ENCODE measurements around the gene MYO1F.
"Not testable (repeated sequence)": the region's sequence is repeated elsewhere in the genome, so short reads cannot be mapped to it uniquely, and the experiment has no call there.

MYO1F gene

DNA sequence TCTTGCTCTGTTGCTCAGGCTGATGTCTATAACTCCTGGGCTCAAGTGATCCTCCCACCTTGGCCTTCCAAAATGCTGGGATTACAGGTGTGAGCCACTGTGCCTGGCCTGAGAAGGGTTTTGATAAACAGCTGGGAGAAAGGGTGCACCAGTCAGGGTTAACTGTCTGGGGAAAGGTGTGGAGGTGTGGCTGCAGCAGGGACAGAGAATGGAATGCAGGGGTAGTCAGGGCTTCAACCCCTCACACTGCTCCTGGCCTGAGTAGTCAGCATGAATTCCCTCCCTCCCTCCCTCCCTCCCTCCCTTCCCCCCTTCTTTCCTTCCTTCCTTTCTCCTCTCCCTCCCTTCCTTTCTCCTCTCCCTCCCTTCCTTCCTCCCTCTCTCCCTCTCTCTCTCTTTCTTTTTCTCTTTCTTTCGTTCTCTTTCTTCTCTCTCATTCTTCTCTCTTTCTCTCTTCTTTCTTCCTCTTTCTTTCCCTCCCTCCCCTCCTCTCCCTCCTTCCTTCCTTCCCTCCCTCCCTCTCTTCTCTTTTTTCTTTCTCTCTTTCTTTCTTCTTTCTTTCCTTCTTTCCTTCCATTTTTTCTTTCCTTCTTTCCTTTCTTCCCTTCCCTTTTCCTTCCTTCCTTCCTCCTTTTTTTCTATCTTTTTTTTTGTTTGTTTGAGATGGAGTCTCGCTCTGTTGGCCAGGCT lies 16.0 kb downstream of the MYO1F start:
- no peak for DNase-seq

DNA sequence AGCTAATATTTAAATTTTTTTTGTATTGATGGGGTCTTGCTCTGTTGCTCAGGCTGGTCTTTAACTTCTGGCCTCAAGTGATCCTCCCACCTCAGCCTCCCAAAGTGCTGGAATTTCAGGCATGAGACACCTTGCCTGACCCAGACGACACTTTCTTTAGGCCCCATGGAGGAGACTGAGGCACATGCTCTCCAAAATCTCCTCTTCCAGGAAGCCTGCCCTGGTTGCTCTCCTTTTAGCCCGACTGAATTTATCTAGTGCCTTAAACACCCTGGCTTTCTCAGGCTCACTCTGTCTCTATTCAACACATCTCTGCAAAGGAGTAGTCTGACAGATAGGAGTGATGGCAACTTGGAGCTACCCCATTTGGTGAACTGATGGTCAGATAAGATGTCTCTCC lies 18.9 kb downstream of the MYO1F start:
- DNase-seq: no peak

DNA sequence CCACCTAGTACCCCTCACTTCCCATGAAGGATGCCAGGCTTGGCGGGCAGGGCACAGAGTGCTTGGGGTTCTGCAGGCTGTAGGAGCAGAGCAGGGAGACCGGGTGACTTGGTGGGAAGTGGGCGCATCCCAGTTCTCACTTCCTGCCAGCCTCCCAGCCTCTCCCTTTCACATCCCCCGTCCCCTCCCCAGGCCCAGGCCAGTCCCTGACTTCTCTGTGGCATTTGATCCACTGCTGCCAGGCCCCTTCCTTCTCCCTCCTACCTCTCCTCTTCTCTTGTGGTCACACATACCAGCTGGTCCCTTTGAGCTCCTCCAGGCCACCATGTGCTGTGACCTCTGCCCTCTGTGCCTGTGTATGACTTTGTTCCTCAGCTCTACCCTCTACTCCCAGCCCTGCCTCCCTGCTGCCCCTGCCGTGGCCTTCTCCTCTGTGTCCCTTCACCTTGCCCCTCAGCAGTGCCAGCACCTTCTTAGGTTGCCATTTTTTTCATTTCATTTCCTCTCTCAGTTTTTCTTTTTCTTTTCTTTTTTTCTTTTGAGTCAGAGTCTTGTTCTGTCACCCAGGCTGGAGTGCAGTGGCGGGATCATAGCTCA lies 19.5 kb downstream of the MYO1F start:
- no peak for DNase-seq

DNA sequence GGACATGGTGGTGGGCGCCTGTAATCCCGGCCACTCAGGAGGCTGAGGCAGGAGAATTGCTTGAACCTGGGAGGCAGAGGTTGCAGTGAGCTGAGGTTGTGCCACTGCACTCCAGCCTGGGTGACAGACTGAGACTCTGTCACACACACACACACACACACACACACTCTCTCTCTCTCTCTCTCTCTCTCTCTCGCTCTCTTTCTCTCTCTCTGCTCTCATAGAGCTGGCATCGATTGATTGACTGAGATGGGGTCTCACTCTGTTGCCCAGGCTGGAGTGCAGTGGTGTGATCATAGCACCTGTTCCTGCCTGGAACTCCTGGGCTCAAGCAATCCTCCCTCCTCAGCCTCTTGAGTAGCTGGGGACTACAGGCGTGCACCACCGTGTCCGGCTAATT lies 23.5 kb downstream of the MYO1F start:
- not testable (repeated sequence) for DNase-seq

DNA sequence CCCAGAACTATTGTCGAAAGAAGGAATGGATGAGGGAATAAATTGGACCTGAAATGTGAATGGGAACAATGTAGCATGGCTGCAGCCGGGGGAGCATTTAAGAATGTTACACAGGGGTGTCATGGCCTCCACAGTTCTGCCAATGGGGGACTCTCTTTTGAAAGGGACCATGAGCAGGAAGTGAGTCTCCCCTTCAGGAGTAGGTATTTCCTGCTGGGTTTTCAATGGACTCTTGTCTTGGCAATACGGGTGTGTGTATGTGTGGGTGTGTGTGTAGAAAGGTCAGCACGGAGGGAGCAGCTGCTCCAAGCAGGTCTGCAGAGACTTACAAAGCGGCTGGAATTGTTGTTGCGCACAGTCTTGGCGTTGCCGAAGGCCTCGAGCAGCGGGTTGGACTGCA lies 24.4 kb downstream of the MYO1F start:
- peak; percentile 18 for DNase-seq

DNA sequence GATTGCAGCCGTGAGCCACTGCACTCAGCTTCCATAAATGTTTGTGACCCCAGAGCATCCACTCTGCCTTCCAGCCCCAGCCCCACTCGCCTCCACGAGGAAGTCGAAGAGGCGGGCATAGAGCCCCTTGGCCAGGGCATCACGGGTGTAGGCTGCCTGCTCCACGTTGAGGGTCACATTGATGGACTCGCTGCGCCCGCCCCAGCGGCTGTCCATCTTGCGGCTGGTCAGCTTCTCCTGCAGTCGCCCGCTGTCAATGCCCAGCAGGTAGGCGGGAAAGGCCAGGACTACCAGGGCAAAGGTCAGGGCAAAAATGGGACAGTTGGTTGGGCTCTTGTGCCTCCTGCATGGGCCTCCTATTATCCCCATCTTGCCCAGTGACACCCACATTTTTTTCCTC lies 27.2 kb downstream of the MYO1F start:
- DNase-seq: no peak

DNA sequence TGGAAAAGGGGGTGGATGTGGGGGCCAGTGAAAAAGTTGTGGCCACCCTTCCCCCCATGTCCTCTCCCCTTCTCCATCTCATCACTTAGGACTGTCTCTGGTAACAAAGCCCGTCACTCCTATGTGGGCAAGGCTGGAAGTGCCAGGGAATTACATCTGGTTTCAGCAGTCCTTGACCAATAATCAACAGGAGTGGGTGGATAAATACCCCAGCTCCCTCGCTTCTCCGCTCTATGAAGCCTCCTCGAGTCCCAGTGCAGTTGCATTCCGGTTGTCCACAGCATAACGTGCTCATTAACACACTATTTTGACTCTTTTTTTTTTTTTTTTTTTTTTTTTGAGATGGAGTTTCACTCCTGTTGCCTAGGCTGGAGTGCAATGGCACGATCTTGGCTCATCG lies 31.5 kb downstream of the MYO1F start:
- no peak for DNase-seq

DNA sequence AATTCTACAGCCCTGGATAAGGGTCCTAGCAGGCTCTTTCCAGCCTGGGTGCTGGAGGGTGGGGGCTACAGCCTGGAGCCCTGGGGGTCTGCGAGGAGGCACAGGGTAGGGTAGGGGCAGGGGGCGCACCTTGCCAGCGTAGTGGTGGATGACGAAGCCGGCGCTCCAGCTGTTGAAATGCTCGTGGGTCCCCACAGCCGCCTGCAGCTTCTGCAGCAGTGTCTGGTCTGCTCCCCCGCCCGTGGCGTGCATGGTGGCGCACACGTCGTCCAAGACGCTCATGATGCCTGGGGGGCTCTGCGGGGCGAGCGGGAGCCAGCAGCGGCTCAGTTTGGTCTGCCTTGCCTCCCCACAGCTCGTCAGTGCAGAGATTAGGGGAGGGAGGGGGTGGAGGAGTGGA lies 33.1 kb downstream of the MYO1F start:
- DNase-seq: no peak

DNA sequence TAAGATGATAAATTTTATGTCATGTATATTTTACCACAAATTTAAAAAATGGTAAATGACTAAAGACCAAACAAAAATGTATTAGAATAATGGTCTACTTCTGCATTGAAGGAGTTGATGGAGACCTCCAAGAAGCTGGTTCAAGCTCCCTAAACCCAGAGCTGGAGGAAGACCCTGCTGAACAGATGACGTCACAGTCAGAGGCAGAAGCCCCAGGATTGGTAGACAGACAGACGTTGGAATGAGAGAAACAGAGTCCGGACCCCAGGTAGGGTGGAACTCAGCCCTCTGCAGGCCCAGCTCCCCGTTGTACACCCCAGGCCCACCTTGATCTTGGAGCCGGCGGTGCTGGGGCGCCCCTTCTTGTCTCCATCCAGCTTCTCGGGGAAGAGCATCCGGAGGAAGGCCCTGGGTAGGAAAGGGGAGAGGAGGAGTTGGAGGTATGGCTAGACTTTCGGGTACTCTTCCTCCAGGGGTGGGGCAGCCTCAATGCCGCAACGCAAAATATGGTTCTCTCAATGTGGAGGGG lies 37.6 kb downstream of the MYO1F start:
- DNase-seq: no peak

DNA sequence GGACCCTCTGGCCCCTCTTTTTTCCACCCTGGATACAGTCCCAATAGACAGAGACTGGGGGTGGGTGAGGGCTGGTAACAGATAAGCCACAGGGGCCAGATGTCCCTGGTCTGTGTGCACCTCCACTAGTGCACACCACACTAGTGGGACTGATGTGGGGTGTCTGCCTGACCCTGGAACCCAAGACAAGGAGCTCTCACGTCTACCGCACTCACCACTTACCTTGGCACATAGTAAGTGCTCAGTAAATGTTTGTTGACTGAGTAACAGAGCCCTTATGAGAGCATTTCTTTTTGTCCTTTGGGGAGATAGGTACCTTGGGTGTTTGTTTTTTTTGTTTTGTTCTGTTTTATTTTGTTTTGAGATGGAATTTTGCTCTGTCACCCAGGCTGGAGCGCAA lies 40.1 kb downstream of the MYO1F start:
- DNase-seq: no peak

DNA sequence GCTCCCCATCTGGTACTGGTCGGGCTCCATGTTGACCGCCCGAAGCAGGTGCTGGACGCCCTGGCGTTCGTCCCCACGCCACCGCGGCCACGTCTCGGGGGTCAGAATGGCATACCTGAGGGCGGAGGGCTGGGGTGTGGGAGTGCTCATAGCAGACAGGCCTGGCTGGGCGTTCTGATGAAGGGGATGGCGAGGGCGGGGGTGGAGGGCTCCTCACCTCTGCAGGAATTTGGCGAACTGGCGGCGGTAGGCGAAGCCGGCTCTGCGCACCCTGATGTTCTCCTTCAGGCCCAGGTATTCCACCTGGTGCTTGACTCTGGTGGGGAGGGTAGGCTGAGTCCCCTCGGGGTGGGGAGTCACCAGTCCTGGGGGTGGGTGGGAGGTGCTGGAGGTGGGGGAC lies 41.0 kb downstream of the MYO1F start:
- no peak for DNase-seq

DNA sequence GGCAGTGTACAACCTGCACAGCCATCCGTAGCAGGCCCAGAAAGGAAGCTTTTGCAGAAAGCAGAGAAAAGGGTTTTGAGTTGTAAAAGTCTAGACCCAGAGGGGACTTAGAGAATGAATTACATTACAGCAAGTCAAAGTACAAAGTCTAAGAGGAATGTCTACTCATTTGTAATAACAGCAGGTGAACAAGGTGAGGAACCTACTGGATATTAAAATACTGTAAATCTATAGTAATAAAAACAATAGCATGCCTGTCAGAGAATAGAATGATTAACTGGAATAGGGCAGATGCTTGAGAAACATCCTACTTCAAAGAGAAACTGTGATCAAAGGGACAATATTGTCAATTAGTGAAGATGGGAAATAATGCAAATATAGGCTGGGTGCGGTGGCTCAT lies 45.0 kb downstream of the MYO1F start:
- no peak for DNase-seq

DNA sequence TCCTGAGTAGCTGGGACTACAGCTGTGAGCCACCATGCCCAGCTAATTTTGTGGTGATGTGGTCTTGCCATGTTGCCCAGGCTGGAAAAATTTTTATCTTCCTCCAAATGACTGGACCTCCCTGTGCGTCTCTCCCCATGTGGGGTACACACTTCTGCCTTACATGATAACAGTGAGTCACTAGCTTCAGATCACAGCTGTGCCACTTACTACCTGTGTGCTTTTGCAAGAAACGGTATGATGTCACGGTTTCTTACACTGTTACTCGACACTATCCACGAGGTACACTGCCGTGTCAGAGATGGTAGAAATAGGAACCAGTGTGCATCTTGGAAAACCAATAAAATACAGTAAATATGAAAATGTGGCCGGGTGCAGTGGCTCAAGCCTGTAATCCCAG lies 45.8 kb downstream of the MYO1F start:
- DNase-seq: no peak

DNA sequence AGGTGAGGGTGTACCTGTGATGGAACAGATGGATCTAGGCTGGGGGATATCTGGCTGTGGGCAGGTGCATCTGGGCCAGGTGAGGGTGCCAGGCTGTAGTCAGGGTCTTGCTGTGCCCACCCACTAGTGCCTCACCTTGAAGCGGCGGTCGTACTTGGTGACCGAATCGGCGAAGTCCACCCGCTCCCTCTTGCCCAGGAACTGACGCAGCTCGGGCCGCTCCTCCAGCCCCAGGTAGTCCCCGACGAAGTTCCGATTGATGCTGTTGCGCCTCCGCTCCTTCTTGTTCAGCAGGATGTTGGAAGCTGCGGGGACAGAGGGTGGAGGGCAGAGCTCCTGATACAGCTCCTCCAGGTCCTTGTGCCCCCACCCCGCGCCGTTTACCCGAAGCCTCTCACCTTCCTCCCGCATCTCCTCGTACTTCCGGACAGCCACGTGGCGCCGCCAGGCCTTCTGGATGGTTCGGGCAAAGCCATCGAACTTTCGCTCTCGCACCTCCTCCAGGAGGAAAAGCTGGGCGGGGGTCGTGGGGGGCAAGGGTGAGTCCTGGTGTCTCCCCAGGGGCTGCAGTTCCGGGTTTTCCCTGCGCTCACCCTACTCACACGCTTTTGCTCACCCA lies 47.1 kb downstream of the MYO1F start:
- no peak for DNase-seq

DNA sequence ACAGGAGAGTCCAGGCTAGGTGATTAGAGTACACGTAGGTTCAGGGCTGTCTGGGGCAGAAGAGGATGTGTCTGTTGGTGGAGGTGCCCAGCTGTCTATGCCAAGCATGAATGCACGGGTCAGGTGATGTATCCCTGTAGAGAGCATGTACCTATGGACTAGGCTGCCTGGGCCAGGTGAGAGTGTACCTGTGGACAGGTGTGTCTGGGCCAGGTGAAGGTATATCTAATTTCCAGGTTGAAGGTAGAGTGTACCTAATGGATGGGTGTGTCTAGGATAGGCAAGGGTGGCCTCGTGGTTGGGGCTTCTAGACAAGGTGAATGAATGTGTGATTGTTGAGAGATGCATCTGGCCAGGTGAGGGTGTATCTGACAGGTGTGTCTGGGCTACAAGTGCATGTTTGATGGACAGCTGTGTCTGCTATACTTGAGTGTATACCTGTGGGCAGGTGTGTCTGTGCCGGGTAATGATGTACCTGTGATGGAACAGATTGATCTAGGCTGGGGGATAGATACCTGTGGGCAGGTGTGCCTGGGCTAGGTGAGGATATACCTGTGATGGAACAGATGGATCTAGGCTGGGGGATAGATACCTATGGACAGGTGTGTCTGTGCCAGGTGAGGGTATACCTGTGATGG lies 47.8 kb downstream of the MYO1F start:
- DNase-seq: no peak

DNA sequence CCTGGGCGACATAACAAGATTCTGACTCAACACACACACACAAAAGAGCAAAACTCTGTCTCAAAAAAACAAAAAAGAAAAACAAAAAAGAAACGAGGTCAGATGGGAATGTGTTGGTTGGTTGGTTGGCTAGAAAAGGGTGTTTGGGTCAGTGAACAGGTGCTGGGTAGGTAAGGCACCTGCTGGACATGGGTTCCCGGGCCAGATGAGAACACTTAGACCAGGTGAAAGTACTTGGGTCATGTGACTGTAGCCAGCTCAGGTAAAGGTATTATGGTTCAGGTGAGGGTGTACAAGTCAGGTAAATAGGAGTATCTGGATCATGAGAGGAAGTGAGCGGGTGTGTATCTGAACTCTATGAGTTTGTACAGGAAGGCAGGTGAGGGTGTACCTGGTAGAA lies 48.7 kb downstream of the MYO1F start:
- DNase-seq: no peak

DNA sequence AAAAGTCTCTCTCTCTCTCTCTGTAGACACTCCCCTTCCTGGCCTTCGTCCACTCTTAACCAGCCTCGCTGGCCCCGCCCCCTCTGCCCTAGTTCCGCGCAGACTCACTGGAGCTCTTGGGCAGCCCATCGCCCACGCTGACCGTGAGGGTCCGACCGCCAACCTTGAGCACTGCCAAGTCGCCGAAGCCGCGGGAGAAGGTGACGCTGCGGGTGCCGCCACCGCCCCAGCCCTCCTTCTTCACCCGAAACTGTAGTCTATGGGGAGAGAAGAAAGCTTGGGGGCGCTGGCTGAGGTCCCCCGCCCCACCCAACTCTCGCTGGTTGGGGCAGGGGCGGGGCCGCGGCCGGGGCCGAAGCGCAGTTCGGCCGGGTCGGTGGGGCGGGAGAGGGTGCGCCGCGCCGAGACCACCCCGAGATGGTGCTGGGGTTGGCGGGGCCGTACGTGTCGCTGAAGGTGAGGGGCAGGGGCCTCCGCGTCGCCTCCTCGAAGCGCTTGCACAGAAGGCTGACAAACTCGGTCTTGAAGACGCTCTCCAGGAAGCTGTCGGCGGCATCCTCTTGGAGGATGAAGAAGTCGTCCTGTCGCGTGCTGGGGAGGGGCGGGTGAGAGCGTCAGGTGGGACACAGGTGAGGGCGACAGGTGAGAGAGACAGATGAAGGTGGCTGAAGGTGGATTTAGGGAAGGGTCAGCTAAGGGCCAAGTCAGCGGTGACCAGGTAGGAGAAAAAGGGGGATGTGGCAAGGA lies 50.7 kb downstream of the MYO1F start:
- peak; percentile 63 for DNase-seq

DNA sequence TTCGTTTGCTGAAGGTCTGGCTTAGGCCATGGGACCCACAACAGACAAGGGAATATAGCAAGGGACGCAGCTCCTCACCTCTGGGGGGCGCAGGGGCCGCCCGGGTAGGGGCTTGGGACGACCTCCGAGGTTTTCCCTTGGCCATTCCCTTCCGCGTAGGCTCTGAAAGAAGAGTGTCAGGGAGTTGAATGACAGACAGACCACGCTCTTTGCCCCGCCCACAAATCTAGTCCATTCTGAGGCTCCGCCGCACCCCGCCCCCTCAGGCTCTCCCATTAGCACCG lies 51.9 kb downstream of the MYO1F start:
- DNase-seq: no peak

DNA sequence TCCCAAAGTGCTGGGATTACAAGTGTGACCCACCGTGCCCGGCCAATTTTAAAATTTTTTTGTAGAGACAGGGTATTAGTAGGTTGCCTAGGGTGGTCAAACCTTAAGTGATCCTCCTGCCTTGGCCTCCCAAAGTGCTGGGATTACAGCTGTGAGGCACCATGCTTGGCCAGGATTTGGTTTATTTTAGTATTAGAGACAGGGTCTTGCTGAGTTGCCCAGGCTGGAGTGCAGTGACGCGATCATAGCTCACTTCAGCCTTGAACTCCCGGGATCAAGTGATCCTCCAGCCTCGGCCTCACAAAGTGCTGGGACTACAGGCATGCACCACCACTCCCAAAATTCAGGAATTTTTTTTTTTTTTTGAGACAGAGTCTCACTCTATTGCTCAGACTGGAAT lies 57.9 kb downstream of the MYO1F start:
- no peak for DNase-seq

DNA sequence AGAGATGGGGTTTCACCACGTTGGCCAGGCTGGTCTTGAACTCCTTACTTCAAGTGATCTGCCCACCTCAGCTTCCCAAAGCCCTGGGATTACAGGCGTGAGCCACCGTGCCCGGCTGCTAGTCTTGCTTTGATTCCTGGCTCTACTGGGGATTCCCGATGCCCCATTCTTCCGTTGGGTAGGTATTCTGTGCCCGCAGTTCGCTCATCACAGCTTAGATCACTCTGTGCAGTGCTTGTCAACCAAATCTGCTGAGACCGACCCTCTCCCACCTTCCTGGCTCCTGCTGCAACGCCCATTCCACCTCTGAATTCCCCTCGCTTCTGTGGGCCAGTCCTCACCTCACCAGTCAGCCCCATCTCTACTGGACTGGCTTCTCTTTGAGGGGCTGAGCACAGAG lies 58.7 kb downstream of the MYO1F start:
- no peak for DNase-seq

DNA sequence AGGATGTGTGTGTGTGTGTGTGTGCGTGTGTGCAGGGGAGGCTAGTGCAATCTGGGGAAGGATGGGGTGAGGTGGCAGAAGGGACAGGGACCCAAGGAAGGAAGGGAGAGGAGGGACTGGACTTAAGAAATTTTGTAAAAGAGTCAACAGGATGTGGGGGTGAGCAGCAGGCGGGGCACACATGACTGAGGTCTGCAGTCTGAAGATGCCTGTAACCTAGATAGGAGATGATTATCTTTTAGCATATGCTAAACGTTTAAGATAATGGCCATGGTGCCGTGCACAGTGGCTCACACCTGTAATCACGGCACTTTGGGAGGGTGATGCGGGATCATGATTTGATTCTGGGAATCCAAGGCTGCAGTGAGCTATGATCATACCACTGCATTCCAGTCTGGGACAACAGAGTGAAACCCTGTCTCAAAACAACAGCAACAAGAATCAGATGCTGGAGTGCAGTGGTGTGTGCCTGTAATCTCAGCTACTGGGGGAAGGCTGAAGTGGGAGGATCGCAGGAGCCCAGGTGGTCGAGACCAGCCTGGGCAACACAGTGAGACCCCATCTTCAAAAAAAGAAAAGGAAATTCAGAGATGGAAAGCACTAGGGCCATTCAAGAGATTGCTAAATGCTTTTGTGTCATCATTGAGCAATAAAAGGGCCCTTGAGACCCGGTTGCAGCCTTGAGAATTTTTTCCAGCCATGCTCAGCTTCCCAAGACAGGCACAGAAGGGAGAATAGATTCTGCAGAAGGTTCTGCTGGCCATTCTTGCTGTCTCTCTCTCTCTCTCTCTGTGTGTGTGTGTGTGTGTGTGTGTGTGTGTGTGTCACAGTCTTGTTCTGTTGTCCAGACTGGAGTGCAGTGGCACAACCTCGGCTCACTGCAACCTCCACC lies 59.4 kb downstream of the MYO1F start:
- DNase-seq: no peak

DNA sequence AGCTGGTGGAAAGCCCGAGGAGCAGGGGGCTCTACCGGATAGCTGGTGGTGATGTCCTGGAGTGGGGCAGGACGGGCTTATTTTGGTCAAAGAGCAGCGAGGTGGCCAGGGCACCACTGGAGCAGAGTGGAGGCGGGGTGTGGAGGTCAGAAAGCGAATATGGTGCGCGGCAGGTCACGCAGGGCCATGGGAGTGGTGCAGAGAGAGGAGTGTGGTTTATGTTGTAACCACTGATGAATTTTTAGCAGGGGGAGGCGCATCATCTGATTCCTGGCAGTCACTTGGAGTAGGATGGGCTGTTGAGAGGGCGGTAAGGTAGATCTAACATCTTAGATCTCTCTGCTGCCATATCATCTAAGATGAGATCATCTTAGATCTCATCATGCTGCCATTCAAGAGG lies 61.9 kb downstream of the MYO1F start:
- no peak for DNase-seq

All from DMS 273 treated with DMSO at 0.1 percent for 48 hours (cell line).